B cell (primary cell): Measurements from ENCODE around the gene CTNNA1.

Experiments used
- EZH2 ChIP-seq: IDR thresholded peaks from 2 replicates; pipeline ENCODE4 v1.6.1; 2012; ENCODE audit warnings: borderline replicate concordance, low read depth, mild to moderate bottlenecking, moderate library complexity, low read length; ENCODE audit not compliant: insufficient read depth, poor library complexity, severe bottlenecking
- TF ChIP-seq, protein P1 (sequence below): fragments of 200-600 bp; IDR thresholded peaks from one replicate; pipeline ENCODE4 v1.8.0; 2022; ENCODE audit warnings: antibody characterized with exemption, mild to moderate bottlenecking

DNA sequence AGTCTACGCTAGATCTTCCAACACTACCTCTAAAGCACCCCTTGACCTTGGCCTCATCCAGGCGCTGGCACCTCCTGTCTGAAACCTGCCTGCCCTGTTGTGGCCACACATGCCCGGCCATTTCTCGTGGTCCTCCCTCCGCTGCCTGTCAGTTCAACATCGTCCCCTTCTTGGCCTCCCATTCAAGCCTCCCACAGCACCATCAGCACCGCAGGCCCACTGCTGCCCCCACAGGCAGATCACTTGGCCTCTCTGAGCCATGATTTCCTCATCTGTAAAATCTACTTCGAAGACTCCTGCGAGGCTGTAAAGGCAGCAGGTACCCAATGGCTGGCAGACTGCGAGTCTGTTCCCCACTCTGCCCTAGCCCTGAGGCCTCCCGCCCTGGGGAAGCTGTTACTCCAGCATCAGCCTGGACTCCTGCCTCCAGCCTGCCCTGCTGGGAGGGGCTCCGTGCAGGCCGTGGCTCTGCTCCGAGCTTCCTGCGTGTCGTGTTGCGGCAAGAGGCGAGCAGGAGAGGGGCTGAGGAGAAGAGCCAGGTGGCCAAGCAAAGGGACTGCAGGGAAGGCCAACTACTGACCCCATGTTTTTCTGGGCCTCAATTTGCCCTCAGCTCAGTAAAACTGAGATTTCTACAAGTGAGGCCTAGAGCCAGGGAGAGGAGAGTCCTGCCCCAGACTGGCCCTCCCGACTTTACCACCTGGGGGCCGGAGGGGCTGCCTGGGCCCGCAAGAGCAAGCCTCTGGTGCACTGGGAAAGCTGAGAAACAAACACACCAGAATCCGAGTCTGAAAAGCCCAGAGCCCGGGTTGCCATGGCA is 192.4 kb downstream of the CTNNA1 start:
- TF ChIP-seq, protein P1, sequence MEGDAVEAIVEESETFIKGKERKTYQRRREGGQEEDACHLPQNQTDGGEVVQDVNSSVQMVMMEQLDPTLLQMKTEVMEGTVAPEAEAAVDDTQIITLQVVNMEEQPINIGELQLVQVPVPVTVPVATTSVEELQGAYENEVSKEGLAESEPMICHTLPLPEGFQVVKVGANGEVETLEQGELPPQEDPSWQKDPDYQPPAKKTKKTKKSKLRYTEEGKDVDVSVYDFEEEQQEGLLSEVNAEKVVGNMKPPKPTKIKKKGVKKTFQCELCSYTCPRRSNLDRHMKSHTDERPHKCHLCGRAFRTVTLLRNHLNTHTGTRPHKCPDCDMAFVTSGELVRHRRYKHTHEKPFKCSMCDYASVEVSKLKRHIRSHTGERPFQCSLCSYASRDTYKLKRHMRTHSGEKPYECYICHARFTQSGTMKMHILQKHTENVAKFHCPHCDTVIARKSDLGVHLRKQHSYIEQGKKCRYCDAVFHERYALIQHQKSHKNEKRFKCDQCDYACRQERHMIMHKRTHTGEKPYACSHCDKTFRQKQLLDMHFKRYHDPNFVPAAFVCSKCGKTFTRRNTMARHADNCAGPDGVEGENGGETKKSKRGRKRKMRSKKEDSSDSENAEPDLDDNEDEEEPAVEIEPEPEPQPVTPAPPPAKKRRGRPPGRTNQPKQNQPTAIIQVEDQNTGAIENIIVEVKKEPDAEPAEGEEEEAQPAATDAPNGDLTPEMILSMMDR: no peak
- TF ChIP-seq EZH2: no peak
